Parathyroid adenoma (tissue), 2 donors: ENCODE measurements around the gene KCNQ1.

Source experiments
- H2AFZ ChIP-seq: fragments of 300-600 bp; sonication (generic); one replicate; pipeline ENCODE4 v1.7.0; 2017; ENCODE audit warnings: antibody characterized with exemption, mild to moderate bottlenecking
- H3K27ac ChIP-seq: fragments of 300-600 bp; sonication (generic); one replicate; pipeline ENCODE4 v1.7.0; 2017
- H3K27me3 ChIP-seq: fragments of 300-600 bp; sonication (generic); one replicate; pipeline ENCODE4 v1.7.0; 2017; ENCODE audit warnings: low read length; ENCODE audit not compliant: control insufficient read depth, insufficient read depth
- H3K36me3 ChIP-seq: fragments of 300-600 bp; sonication (generic); one replicate; pipeline ENCODE4 v1.7.0; 2017; ENCODE audit warnings: low read length; ENCODE audit not compliant: control insufficient read depth, insufficient read depth
- H3K4me1 ChIP-seq: fragments of 300-600 bp; sonication (generic); one replicate; pipeline ENCODE4 v1.7.0; 2017; ENCODE audit warnings: control low read depth
- H3K4me2 ChIP-seq: fragments of 300-600 bp; sonication (generic); one replicate; pipeline ENCODE4 v1.7.0; 2017; ENCODE audit warnings: low read length
- H3K4me3 ChIP-seq: fragments of 300-600 bp; sonication (generic); one replicate; pipeline ENCODE4 v1.7.0; 2017; ENCODE audit warnings: low read depth, low read length
- H3K79me2 ChIP-seq: fragments of 300-600 bp; sonication (generic); one replicate; pipeline ENCODE4 v1.7.0; 2017; ENCODE audit warnings: control low read depth
- H3K9ac ChIP-seq: fragments of 300-600 bp; sonication (generic); one replicate; pipeline ENCODE4 v1.7.0; 2017; ENCODE audit warnings: mild to moderate bottlenecking
- H3K9me3 ChIP-seq: fragments of 300-600 bp; sonication (generic); one replicate; pipeline ENCODE4 v1.7.0; 2017; ENCODE audit warnings: low read length; ENCODE audit not compliant: control insufficient read depth
- CTCF ChIP-seq: fragments of 300-600 bp; sonication (generic); IDR thresholded peaks from one replicate; pipeline ENCODE4 v1.7.0; 2017; ENCODE audit warnings: antibody characterized with exemption, mild to moderate bottlenecking
- donor health status: primary hyperparathyroidism.

The KCNQ1 gene

GRCh38 chr11:2554338-2555207 lies 109.8 kb downstream of the KCNQ1 start:
- no peaks in the 10 kb centered on the region for H3K79me2 ChIP-seq
- no peak for TF ChIP-seq CTCF
- H3K4me2 ChIP-seq = no peak overlapping the region
- no peak overlapping the region for H3K9ac ChIP-seq
- no peak overlapping the region for H3K4me3 ChIP-seq
- H3K36me3 ChIP-seq = no peaks in the 10 kb centered on the region
- H2AFZ ChIP-seq = no peak overlapping the region
- H3K27me3 ChIP-seq = no peaks in the 10 kb centered on the region
- H3K27ac ChIP-seq = no peak overlapping the region
- H3K4me1 ChIP-seq = no peaks in the 10 kb centered on the region
- H3K9me3 ChIP-seq = no peaks in the 10 kb centered on the region

- H3K79me2 ChIP-seq = no peaks in the 10 kb centered on the region
Observed at GRCh38 chr11:2555336-2555735, 110.5 kb downstream of the KCNQ1 start.

GRCh38 chr11:2555891-2556290 lies 111.1 kb downstream of the KCNQ1 start:
- Histone ChIP-seq H3K27me3 (no peaks in the 10 kb centered on the region), H3K4me2 (no peak overlapping the region), H3K9me3 (no peaks in the 10 kb centered on the region), H3K27ac (no peak overlapping the region), H3K79me2 (no peaks in the 10 kb centered on the region), H3K4me3 (no peak overlapping the region), H2AFZ (no peak overlapping the region), H3K36me3 (no peaks in the 10 kb centered on the region), H3K9ac (no peak overlapping the region), H3K4me1 (no peaks in the 10 kb centered on the region)
- no peak for TF ChIP-seq CTCF

More at GRCh38 chr11:2555336-2555735, 110.5 kb downstream of the KCNQ1 start:
- Histone ChIP-seq H3K4me1 (no peaks in the 10 kb centered on the region), H3K36me3 (no peaks in the 10 kb centered on the region), H3K4me2 (no peak overlapping the region), H3K9me3 (no peaks in the 10 kb centered on the region), H3K9ac (no peak overlapping the region), H2AFZ (no peak overlapping the region), H3K27me3 (no peaks in the 10 kb centered on the region), H3K4me3 (no peak overlapping the region), H3K27ac (no peak overlapping the region)
- TF ChIP-seq CTCF = no peak

GRCh38 chr11:2557381-2557780 lies 112.6 kb downstream of the KCNQ1 start:
- Histone ChIP-seq H3K27ac (no peak overlapping the region), H3K79me2 (no peaks in the 10 kb centered on the region), H3K4me1 (no peaks in the 10 kb centered on the region), H3K36me3 (no peaks in the 10 kb centered on the region), H2AFZ (no peak overlapping the region), H3K9me3 (no peaks in the 10 kb centered on the region), H3K27me3 (no peaks in the 10 kb centered on the region), H3K4me3 (no peak overlapping the region), H3K9ac (no peak overlapping the region), H3K4me2 (no peak overlapping the region)
- TF ChIP-seq CTCF = no peak

GRCh38 chr11:2558397-2558796 lies 113.6 kb downstream of the KCNQ1 start:
- no peak overlapping the region for H3K9ac ChIP-seq
- H2AFZ ChIP-seq = no peak overlapping the region
- H3K79me2 ChIP-seq = no peaks in the 10 kb centered on the region
- no peak for TF ChIP-seq CTCF
- no peaks in the 10 kb centered on the region for H3K4me1 ChIP-seq
- no peaks in the 10 kb centered on the region for H3K27me3 ChIP-seq
- H3K36me3 ChIP-seq = no peaks in the 10 kb centered on the region
- no peak overlapping the region for H3K4me3 ChIP-seq
- H3K4me2 ChIP-seq = no peak overlapping the region
- no peak overlapping the region for H3K27ac ChIP-seq
- no peaks in the 10 kb centered on the region for H3K9me3 ChIP-seq
